Stomach (tissue), 9 donors: Measurements from ENCODE around the gene KIF5A. TPM values are rescaled to one million over a fixed set of nuclear protein-coding genes. Genes with fewer than 3 reads are reported as not detected.

Experiments used
- DNase-seq, 2 donors: peaks; one replicate each; pipeline versions ENCODE4 v3.0.0 to v3.0.0-alpha.2; 2013 to 2019
- H3K27ac ChIP-seq, 5 donors: fragments of 200-600 bp in 4 of 5; sonication (generic) in 4 of 5; one replicate each; pipeline ENCODE4 v1.5.1; 2013 to 2019; ENCODE audit warnings: mild to moderate bottlenecking in 1 of 5, moderate library complexity in 1 of 5
- H3K27me3 ChIP-seq, 3 donors: fragments of 200-600 bp; sonication (generic); one replicate each; pipeline ENCODE4 v1.5.1; 2017 to 2019; ENCODE audit warnings: mixed run types in 1 of 3
- H3K36me3 ChIP-seq, 4 donors: fragments of 200-600 bp; sonication (generic); 1 replicate in 3 of 4; 2 replicates in 1 of 4; pipeline ENCODE4 v1.5.1; 2016 to 2019
- H3K4me1 ChIP-seq, 4 donors: fragments of 200-600 bp; sonication (generic); one replicate each; pipeline ENCODE4 v1.5.1; 2016 to 2019
- H3K4me3 ChIP-seq, 4 donors: fragments of 200-600 bp; sonication (generic) in 3 of 4; one replicate each; pipeline ENCODE4 v1.5.1; 2016 to 2019; ENCODE audit warnings: mild to moderate bottlenecking in 1 of 4
- H3K9me3 ChIP-seq, 4 donors: fragments of 200-600 bp; sonication (generic); one replicate each; pipeline ENCODE4 v1.5.1; 2016 to 2019
- EP300 ChIP-seq: sonication (generic); formaldehyde crosslinking; IDR thresholded peaks from one replicate; pipeline ENCODE4 v1.6.1; 2017; ENCODE audit warnings: antibody characterized with exemption
- POLR2A ChIP-seq, 4 donors: fragments of 450-650 bp; IDR thresholded peaks; one replicate each; pipeline ENCODE4 v1.6.1; 2016; ENCODE audit warnings: antibody characterized with exemption in 4 of 4, control low read depth in 2 of 4, mild to moderate bottlenecking in 1 of 4, moderate library complexity in 1 of 4
- POLR2AphosphoS5 ChIP-seq, 3 donors: sonication (generic); formaldehyde crosslinking; IDR thresholded peaks; one replicate each; pipeline ENCODE4 v1.6.1; 2016; ENCODE audit warnings: antibody characterized with exemption in 3 of 3
- WGBS, 5 donors: extraction: QIAGEN DNeasy Blood & Tissue Kit in 3 of 5; methylation state at CpG; one replicate each; pipeline versions ENCODE4 v1.1.5 to v1.1.7; 2013 to 2018; 5-methylcytosine and 5-hydroxymethylcytosine counted together
- intact Hi-C: fragments of 100-400 bp; cut with DNase I; formaldehyde crosslinking; loops from one replicate; pipeline ENCODE4 v1.15.1; 2023; ENCODE audit warnings: low total_unique reads
- polyA plus RNA-seq, 3 donors: library from polyadenylated mRNA; stranded (reverse); fragments of 200-250 nt; gene quantifications; one replicate each; pipeline ENCODE4 v1.2.3, GENCODE V29; 2013
- total RNA-seq, 5 donors: library from RNA; depleted of rRNA; stranded (reverse); fragments of >200 nt; gene quantifications; one replicate each; pipeline versions ENCODE4 v1.1.0 to v1.2.3, GENCODE V29; 2014 to 2016
- TF ChIP-seq, protein P1 (sequence below), 7 experiments: fragments of 450-650 bp in 4 of 7; fragments of 200-600 bp in 3 of 7; sonication (generic) in 3 of 7; IDR thresholded peaks; one replicate each; pipeline ENCODE4 v1.5.1; 2016 to 2019; ENCODE audit warnings: antibody characterized with exemption in 7 of 7, control low read depth in 2 of 7, mild to moderate bottlenecking in 1 of 7
- donor health status: healthy with polysubstance abuse.
- donor health status: Bipolar disorder and iron deficiency.
- donor health status: healthy.

Gene KIF5A
- total and polyA plus RNA-seq, 8 donors, result 0.19 to 2.3 (median 1.3) TPM; not detected in 1

DNA sequence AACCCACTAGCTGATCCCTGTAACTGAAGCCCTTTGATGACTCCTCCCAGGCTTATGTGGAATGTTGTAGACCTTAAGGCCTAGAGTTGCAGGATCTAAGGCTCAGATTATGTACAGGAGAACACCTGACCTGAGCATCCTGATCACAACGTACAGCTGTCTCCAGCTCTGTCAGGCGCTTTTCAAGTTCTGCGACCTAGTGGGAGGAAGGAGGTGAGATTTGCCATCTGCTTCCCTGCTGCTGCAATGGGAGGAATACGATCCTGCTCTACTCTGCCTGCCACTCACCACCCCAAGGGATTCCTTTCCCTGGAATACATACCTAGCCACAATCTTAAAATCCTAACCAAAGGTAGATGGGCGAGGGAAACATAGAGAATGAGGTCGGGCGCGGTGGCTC is 16.7 kb upstream of the KIF5A start:
- intact Hi-C loops, result no loop called here
- 89 to 95% (median 93%) methylated on average over 8 of the region's 8 CpGs for WGBS, 5 donors
- H3K27ac ChIP-seq, result no peak overlapping the region
- no peak for TF ChIP-seq POLR2AphosphoS5 (IDR thresholded peaks at IDR 0.05)
- H3K4me1 ChIP-seq, result peaks cover 0 to 35% (median 18%) of the 10 kb centered on the region in 4 donors
- H3K36me3 ChIP-seq, result peaks cover 64 to 86% (median 84%) of the 10 kb centered on the region in 4 donors
- H3K4me3 ChIP-seq, result no peak overlapping the region
- H3K27me3 ChIP-seq, result no peaks in the 10 kb centered on the region
- no peaks in the 10 kb centered on the region for H3K9me3 ChIP-seq
- no peak for DNase-seq

DNA sequence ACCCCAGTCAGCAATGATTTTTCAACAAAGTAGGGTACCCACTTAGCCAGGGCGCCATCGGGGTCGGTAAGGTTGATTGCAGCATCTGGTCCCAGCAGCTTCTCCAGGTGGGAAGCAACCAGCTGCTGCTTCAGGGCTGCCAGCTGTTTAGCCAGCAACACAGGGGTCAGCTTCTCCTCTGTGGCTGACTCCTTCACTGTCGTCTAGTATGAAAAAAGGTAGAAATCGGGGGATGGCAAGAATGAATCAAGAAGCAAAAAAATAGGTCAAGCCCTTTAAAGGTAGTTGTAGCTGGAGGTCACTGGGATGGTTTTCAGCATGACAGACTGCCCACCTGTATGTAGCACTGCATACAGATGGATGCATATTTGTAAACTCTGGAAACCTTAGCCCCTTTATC is 15.6 kb upstream of the KIF5A start:
- 86 to 95% (median 92%) methylated on average over 5 of the region's 5 CpGs for WGBS, 5 donors
- peaks cover 53 to 86% (median 84%) of the 10 kb centered on the region in 4 donors for H3K36me3 ChIP-seq
- no peaks in the 10 kb centered on the region for H3K9me3 ChIP-seq
- no peak for DNase-seq
- no peaks in the 10 kb centered on the region for H3K27me3 ChIP-seq
- H3K4me3 ChIP-seq, result no peak overlapping the region
- peaks cover 0 to 36% (median 16%) of the 10 kb centered on the region in 4 donors for H3K4me1 ChIP-seq
- intact Hi-C loops, result no loop called here
- TF ChIP-seq EP300 (no peak), POLR2AphosphoS5 (IDR thresholded peaks at IDR 0.05) (no peak), POLR2A (IDR thresholded peaks at IDR 0.05) (no peak)
- TF ChIP-seq, protein P1, sequence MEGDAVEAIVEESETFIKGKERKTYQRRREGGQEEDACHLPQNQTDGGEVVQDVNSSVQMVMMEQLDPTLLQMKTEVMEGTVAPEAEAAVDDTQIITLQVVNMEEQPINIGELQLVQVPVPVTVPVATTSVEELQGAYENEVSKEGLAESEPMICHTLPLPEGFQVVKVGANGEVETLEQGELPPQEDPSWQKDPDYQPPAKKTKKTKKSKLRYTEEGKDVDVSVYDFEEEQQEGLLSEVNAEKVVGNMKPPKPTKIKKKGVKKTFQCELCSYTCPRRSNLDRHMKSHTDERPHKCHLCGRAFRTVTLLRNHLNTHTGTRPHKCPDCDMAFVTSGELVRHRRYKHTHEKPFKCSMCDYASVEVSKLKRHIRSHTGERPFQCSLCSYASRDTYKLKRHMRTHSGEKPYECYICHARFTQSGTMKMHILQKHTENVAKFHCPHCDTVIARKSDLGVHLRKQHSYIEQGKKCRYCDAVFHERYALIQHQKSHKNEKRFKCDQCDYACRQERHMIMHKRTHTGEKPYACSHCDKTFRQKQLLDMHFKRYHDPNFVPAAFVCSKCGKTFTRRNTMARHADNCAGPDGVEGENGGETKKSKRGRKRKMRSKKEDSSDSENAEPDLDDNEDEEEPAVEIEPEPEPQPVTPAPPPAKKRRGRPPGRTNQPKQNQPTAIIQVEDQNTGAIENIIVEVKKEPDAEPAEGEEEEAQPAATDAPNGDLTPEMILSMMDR (IDR thresholded peaks at IDR 0.05), result no peak
- no peak overlapping the region for H3K27ac ChIP-seq

DNA sequence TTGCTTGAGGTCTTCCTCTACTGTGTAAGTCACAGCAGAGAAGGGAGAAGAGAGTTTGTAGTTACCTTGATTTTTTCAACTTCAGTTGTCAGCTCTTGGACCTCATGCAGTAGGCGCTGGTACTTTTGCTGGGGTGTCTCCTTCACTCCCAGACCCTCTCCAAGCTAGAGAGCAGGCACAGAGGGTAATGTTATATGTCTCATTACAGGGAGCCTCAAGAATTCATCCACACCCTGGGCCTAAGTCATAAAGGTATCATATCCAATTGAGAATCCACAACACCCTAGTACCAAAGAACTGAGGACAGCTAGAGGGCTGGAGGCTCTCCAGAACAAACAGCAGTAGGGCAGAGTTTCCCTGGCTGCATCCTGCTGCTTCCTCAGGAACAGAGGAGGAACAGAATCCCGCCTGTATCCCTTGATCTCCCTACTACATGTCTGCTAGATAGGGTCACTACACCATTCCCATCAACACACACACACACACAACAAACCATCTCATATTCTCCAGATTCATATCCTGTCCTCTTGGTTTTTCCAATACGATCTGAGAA is 14.8 kb upstream of the KIF5A start:
- no peak overlapping the region for H3K4me3 ChIP-seq
- H3K9me3 ChIP-seq, result no peaks in the 10 kb centered on the region
- no peak for TF ChIP-seq POLR2AphosphoS5 (IDR thresholded peaks at IDR 0.05)
- TF ChIP-seq, protein P1 (IDR thresholded peaks at IDR 0.05), result no peak
- no peak for TF ChIP-seq POLR2A (IDR thresholded peaks at IDR 0.05)
- TF ChIP-seq EP300, result no peak
- H3K36me3 ChIP-seq, result peaks cover 46 to 86% (median 84%) of the 10 kb centered on the region in 4 donors
- DNase-seq, result no peak
- H3K27me3 ChIP-seq, result no peaks in the 10 kb centered on the region
- H3K4me1 ChIP-seq, result peaks cover 0 to 38% (median 18%) of the 10 kb centered on the region in 4 donors
- intact Hi-C loops, result no loop called here
- WGBS, 5 donors, result 84 to 93% (median 91%) methylated on average over 3 of the region's 3 CpGs
- H3K27ac ChIP-seq, result peak overlapping the region in 4 of 5 donors; percentile 34 to 81 (median 47)

DNA sequence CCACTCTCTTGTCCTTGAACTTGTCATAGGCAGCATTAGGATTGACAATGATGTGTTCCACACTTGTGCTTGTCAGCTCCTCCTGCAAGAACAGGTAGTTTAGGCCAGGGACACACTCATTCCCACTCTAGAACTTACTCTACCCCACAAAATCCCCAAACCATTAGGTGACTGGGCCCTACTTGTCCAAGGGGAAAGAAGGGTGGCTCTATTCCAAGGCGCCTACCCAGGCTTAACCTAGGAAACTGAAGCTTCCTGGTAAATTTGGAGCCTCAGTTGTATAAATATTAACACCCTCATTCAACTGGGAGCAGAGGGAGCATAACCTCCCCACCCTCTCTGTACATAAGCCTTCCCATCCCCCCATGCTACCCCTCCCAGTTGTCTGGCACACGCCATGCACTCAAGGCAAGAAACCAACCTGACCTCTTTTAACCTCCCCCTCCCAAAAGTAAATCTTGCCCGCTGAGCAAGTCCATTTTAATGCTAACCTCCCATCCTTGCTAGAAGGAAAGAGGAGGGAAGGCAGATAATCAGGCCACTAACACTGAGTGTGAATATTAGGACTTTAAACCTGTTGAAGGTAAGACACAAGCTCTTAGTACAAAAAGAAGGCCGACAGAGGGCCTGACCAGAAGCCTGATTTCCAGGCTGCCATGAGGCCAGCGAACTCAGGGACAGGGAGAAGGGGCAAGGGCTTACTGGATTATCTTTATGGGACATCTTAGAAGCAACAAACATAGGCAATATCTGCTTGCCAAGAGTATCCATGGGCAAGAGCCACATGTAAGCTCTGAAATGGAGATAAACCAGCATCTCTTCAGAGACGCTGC is 13.9 kb upstream of the KIF5A start:
- H3K4me3 ChIP-seq, result no peak overlapping the region
- peaks cover 0 to 39% (median 18%) of the 10 kb centered on the region in 4 donors for H3K4me1 ChIP-seq
- DNase-seq, result peak; percentile 60 to 65
- TF ChIP-seq EP300 (no peak), POLR2A (IDR thresholded peaks at IDR 0.05) (no peak), POLR2AphosphoS5 (IDR thresholded peaks at IDR 0.05) (peak in 2 of 3 donors; percentile 20 to 51)
- H3K36me3 ChIP-seq, result peaks cover 44 to 86% (median 83%) of the 10 kb centered on the region in 4 donors
- intact Hi-C loops, result no loop called here
- no peaks in the 10 kb centered on the region for H3K27me3 ChIP-seq
- H3K9me3 ChIP-seq, result no peaks in the 10 kb centered on the region
- H3K27ac ChIP-seq, result peak overlapping the region; percentile 25 to 81 (median 54)
- WGBS, 5 donors, result 38 to 58% (median 51%) methylated on average over 6 of the region's 6 CpGs

DNA sequence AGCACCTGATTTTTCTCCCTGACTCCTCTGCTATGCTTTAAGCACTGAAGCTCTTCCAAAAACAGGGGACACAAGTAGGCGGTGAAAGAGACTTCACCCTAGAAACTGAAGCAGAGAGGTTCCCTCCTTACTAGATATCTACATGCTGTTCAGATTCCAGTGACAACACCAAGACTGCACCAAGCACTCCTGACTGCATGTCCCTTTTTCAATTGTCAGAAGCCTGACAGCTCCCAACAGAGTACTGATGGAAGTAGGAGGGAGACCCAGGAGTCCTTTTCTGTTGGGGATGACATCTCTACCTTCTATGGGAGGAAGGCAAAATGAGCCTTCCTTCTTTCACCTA is 13.3 kb upstream of the KIF5A start:
- 92 to 100% (median 96%) methylated on average over 1 of the region's 1 CpG for WGBS, 5 donors
- intact Hi-C loops, result no loop called here
- Histone ChIP-seq H3K9me3 (no peaks in the 10 kb centered on the region), H3K27ac (peak overlapping the region; percentile 11 to 81 (median 53)), H3K4me3 (no peak overlapping the region), H3K27me3 (no peaks in the 10 kb centered on the region), H3K36me3 (peaks cover 40 to 86% (median 81%) of the 10 kb centered on the region in 4 donors), H3K4me1 (peaks cover 0 to 45% (median 18%) of the 10 kb centered on the region in 4 donors)
- DNase-seq, result no peak
- TF ChIP-seq POLR2AphosphoS5 (IDR thresholded peaks at IDR 0.05) (no peak), POLR2A (IDR thresholded peaks at IDR 0.05) (no peak), EP300 (no peak)
- TF ChIP-seq, protein P1 (IDR thresholded peaks at IDR 0.05), result no peak
